Activated T-cell treated with anti-CD3 and anti-CD28 coated beads, Interleukin-2, amount 50 U/mL, for 48 hours (primary cell): ENCODE results near the gene MIGA2.
A peak's percentile ranks its signal among the peaks of the same experiment; 100 is the strongest.
"Not testable (repeated sequence)": the region's sequence is repeated elsewhere in the genome, so short reads cannot be mapped to it uniquely, and the experiment has no call there.

Experiments
- DNase-seq, 2 experiments: peaks; one replicate each; pipeline ENCODE4 v3.0.0-alpha.2; 2020

Gene MIGA2

DNA sequence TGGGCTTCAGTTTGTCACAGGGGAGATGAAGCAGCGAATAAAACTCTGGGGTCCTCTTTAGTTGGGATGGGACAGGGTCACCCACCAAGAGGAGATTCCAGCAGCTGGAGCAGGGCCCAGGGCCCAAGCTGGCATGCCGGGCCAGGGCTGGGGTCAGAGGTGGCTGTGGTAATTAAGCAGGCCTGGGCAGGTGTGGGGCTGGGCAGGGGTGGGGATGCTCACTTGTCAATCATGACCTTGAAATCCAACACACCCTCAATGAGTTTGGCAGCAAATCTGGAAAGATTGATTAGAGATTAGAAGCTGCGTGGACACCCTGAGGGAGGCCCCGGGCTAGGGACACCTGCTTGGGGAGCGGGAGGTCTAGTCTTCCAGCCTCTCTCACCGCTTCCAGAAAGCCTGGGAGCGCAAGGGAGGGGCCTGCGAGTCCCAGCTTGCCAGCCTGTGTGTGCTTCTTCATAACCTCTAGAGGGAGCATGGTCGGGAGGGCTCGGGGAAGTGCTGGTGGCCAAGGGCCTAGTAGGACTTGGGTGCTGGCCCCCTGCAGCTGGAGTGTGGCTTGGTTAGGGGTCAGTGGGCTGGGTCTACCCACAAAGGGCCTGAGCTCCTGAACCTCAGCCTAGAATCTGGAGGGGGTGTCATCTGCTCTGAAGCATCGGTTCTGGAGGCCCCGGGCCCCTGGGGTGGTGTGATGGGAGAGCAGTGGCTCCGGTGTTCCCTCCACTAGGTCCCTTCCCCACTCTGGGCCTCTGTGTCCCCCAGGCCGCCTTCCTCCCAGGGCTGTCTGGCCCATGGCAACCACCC, 66.6 kb downstream of the MIGA2 start:
- DNase-seq = peak; percentile 41 to 43

DNA sequence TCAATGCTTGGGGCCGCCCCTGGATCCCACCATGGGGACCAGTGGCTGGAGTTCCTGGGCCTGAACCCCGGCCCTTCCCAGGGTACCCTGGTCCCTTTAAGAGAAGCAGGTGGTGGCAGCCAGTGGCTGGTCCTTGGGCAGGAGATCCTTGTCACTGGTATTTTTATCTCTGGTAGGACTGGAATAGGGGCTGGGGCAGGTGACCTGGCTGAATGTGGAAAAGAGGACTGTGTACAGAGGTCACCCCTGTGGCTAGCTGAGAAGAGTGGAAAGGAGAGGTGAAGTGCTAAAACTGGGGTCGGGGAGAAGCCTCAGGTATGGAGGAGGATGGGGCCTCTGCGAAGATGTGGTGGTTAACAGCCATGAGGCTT, 67.2 kb downstream of the MIGA2 start:
- DNase-seq = no peak

DNA sequence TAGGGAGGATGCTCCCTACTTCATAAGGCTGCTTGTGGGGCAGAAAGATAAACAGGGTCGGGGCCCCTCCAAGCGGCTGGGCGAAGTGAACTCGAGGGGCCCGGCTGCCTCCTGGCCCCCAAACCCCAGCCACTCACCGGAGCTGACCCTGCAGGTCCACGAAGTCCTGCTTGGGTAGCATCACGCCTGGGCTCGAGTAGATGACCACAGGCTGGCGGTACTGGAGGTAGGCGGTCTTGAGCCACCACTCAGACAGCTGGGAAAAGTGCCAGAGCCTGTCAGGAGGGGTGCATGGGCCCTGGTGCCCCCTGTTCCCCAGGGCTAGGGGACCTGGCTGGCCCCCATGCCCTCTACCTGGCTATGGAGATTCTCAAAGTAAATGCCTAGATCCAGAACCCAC, 67.6 kb downstream of the MIGA2 start:
- DNase-seq = no peak

DNA sequence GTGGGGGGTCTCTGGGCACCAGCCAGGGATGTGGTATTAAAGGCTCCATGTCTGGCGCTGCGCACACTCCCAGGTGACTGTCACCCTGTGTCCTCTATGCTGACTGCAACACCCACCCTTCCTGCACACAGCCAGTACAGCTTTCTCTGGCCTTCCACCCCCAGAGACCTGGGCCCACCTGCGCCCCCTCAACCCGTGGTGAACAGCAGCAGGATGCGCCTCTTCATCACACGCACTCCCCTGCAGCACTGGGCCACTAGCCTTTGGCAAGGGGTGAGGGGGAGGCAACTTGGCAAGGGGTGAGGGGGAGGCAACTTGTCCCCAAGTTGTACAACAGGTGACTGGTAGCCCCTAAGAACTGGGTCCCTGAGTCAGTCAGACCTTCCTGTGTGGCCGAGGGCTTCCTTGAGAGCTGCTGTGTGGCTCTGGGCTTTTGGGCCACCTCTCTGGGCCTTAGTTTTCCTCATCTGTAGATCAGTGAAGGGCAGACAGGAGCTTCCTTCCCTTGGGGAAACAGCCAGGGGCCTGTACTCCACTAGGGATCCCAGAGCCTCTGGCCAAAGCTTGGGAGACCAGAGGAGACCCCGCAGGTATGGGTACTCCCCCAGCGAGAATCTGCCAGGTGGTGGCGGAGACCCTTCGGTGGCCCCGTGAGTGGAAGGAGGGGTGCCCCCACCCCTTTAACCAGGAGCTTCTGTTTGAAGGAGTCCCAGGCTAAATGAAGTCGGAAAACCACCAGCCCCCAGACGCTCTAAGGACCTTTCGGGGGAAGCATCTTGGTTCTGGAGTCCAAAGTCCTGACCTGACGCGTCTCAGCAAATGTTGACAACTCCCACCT, 69.7 kb downstream of the MIGA2 start:
- no peak for DNase-seq

DNA sequence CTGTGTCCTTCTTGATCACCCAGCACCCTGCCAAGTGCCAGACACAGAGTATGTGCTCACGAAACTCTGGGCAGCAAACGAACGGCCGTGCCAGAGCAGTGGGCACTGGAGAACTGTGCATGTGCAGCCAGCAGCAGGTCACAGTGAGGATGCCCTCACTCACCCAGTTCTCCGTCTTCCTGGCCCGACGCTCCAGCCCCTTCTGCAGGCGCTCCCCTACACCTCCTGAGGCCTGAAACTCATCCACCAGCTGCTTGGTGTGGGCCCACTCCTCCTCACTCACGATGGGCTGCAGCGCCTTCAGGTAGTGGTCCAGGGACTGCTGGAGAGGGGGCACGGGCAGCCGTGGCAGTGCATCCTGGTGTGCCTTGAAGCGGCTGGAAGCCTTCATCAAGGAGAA, 71.2 kb downstream of the MIGA2 start:
- DNase-seq = no peak

DNA sequence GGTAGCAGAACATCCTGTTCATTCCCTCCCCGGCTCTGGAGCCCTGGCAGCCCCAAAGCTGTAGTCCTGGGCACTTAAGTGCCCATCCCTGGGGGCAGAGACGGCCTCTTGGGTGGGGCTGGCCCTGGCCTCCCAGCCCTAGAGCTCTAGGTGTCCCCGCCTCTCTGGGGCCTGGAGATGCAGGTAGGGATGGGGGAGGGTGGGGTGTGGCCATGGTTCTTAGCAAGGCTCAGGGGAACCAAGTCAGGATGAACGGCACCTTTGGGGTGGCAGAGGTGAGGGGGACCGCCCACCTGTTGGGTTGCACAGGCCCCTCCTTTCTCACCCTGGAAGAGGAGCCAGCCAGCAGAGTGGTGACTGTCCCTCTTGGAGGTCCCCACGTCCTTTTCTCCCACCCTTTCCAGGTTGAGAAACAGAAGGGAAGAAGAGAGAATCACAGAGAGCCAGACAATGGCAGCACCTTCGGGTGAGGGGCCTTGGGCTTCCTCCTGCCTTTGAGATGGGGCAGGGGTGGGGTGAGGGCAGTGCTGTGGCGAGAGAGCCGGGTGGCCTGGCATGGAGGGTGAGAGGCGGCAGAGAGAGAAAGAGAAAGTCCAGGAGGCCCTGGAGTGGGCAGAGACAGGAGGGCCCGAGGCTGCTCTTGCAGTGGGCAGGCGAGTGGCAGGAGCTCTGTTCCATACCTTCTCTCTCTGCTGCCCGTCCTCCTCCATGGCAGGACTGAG, 71.8 kb downstream of the MIGA2 start:
- DNase-seq = no peak

DNA sequence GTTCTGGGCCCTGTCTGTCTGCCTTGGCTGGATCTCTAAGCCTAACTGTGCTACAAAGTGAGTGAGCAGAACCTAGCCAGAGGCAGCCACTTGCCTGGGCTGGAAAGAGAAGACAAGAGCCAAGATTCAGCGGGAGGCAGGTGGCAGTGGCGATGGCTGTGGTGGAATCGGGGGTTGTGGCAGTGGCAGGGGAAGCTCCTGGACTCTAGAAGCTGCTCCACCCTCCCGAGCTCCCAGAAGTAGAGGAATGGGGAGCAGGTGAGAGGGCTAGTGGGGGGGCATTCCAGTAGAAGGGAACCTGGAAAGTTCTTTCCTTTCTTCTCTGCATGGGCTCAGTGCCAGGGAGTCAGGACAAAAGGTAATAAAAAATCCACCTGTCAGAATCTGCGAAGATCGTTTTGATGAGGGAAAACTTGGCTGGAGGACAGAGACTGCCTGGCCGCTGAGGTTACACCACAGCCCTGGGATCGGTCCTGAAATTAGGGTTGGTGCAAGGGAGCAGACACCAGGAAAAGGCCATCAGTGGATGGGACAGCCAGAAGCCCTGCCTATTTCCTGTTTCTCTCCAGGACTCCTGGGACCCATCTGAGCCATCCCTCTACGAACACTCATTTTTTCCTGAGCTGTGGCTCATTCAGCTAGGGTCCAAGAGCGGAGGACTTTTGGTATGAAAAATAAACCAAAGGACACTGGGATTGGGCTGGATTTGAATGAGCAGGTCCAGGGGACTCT, 72.5 kb downstream of the MIGA2 start:
- DNase-seq = no peak

DNA sequence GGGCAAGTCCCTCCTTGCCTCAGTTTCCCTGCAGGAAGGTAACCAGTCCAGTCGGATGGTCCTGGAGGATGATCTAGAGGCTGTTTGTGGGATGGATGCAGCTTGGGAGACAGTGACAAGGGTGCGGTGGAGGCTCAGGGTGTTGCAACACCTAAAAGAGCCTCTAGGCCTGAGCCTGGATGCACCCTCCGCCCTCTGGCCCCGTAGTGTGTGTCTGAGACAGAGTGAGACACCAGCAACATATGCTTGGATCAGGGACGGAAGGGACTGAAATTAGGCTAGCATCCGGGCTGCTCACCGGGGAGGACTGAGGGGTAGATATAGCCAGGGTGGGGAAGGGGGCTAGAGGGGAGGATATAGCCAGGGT, 73.1 kb downstream of the MIGA2 start:
- peak; percentile 39 to 41 for DNase-seq

DNA sequence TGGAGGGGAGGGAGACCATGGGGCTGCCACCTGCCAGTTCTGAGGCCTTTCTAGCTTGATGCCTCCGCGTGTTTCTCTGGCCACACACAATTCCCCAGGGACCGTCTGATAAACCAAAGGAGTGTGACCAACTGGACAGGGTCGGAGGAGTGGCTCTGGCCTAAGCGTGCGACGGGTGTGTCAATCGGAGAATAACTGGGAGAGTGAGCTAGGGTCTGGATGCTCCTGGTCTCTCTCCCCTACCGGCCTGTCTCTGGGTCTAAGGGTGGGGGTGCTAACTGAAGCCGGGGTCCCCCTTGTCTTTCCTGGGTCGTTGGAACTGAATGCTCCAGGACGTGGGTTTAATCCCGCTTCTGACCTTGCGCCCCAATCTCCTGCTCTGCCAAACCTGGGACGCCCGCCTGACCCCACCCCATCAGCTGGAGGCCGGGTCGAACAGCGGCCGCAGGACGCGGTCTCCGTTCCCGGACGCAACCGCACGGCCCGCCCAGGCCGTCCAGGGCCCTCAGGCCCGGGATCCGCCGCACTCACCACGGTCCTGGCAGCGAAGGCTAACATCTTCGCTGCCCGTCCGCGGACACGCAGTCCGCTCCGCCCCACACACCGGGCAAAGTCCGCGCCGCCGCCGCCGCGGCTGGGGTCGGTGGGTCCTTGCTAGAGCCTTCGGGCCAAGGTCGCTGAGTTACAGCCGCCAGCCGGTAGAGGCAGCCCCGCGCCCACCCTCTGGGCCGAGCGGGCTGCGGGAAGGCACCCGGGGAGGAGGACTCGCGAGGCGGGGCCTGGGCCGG, 73.7 kb downstream of the MIGA2 start:
- no peak for DNase-seq

DNA sequence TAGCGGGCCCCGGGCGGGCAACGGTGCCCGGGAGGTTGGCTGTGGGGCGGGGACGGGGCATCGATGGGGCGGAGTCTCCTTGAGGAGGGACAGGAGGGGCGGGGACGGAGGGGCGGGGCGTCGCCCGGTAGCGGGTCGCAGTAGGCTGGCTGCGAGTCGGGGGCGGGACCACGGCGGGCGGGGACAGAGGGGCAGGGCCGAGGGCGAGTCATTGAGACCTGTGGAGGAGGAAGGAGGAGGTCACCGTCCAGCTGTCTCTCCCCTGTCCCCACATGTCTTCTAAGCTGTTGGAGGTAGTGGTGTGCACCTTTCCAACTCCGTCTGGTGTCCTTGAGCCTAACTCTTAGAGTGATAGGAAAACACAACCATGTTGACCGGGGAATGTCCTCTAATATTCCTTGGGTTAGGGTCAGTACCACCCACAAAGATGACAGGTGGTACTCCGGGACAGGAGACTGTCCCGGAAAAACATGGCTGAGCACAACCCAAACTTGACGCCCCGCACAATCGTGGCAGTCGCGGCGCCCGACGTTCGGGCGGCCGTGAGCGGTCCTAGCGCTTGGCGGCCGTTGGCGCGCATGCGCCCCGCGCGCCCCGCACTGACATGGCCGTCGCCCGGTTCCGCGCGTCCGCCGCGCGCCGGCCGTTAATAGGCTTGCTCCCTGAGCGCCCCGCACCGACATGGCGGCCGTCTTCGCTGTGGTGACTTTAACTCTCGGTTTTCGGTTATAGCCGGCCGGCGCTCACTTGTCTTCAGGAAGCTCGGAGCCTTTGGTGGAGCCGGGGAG, 74.5 kb downstream of the MIGA2 start, which contains the start of the genes CRAT and PTPA:
CRAT (minus strand) TSS at position 54 of the 788 bp plus-strand sequence. CDS start 284 bp downstream, outside the sequence.
PTPA (plus strand) TSS at position 676 of the 788 bp plus-strand sequence. CDS start 186 bp downstream, outside the sequence.
- peak; percentile 97 to 98 for DNase-seq

DNA sequence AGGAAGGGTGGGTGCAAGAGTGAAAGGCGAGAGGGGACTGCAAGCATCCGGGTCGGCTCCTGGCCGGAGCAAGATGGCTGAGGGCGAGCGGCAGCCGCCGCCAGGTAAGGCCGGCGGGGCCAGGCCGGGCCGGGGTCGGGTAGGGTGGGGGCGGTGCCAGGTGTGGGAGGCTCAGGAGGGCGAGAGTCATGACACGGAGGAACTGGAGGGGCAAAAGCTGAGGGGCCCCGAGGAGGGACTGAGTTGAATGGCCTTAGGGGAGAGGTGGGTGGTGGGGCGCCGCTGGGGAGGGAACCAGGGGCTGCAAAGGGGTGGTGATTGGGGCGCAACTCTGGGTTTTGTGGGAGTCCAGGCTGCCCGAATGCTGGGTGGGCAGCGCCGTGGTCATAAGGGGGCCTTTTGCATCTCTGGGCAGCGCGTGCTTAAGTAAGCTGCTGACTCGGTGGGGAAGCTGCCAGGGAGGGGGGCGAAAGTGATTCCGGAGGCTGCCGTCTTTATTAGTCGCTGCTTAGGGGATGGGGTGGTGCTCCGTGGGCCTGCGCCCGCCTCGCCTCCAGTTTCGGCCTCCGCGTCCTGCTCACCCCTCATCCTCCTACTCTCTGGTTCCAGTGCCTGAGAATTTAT, 75.2 kb downstream of the MIGA2 start:
- peak in 1 of 2 experiments; percentile 53 for DNase-seq

DNA sequence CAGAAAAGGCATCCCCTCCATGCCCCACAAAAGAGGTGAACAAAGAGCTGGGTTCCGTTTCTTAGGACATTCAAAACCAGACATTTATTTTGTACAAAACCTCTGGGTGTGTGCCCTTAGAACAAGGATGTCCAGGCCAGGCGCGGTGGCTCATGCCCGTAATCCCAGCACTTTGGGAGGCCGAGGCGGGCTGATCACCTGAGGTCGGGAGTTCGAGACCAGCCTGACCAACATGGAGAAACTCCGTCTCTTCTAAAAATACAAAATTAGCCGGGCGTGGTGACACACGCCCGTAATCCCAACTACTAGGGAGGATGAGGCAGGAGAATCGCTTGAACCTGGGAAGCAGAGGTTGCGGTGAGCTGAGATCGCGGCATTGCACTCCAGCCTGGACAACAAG, 76.1 kb downstream of the MIGA2 start:
- not testable (repeated sequence) for DNase-seq

DNA sequence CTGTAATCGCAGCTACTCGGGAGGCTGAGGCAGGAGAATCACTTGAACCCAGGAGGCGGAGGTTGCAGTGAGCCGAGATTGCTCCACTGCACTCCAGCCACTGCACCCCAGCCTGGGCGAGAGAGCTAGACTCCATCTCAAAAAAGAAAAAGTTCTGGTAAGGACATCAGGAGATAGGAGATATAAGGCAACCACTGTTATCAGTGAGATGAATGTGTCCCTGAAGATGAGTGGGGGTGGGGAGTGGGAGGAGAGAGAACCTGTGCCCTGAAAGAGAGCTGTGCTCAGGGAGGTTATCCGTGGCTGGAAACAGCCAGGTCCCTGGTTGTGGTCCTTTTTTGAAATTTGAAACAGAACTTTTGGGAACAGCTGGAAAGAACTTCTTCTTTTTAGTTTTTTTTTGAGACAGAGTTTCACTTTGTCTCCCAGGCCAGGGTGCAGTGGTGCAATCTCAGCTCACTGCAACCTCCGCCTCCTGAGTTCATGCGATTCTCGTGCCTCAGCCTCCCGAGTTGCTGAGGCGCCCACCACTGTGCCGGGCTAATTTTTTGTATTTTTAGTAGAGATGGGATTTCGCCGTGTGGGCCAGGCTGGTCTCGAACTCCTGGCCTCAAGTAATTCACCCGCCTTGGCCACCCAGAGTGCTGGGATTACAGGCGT, 77.3 kb downstream of the MIGA2 start:
- no peak for DNase-seq

DNA sequence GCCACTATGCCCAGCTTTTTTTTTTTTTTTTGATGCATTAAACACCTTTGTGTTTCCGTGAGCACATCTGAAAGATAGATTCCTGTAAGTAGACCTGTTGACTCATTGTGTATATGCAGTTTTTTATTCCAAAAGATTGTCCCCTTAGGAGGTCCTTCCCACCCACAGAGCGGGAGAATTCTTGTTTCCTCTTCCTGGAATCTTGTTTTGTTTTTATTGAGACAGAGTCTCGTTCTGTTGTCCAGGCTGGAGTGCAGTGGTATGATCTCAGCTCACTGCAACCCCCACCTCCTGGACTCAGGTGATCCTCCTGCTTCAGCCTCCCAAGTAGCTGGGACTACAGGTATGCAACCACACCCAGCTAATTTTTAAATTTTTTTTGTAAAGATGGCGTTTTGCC, 82.4 kb downstream of the MIGA2 start:
- no peak for DNase-seq

DNA sequence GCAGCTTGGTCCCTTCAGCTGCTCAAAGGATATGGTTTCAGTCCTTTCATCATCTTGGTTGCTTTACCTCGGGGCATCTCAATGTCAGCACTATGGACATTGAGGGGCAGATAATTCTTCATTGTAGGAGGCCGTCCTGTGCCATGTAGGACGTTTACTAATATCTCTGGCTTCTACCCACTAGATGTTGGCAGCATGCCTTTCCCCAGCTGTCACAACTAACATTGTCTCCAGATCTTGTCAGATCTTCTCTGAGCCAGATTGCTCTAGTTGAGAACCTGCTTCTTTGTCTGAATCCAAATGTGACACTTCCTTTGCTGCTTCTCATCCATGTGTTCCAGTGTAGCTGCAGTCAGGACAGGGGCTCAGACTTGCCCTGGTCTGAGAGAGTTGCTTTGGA, 85.1 kb downstream of the MIGA2 start:
- DNase-seq = no peak
